Measurements from ENCODE around the gene DPP8.
"Not testable (repeated sequence)": the region's sequence is repeated elsewhere in the genome, so short reads cannot be mapped to it uniquely, and the experiment has no call there.

Gene DPP8

DNA sequence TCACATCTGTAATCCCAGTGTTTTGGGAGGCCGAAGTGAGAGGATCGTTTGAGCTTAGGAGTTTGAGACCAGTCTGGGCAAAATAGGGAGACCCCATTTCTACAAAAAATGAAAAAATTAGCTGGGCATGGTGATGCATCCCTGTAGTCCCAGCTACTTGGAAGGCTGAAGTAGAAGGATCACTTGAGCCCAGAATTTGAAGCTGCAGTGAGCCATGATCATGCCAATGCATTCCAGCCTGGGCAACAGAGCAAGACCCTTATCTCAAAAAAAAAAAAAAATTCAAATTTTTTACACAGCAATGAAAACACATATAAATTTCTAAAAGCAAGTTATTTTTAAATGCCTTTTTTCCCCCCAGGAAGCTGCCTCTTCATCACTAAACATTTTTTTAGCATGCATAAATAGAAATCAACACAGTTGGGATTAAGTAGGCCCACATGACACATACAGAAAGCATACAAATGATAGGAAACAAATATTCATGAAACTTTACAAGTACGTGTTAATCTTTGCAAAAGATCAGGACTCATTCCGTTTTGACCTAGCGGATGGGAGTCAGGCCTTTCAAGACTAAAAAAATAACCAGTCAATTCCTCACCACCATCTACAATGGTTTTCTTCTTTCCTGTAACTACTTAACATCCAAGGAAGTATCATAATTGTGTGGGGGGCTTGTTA is 49.1 kb downstream of the DPP8 start:
- H3K27ac ChIP-seq (ENCODE audit: low read depth, low read length): no peak overlapping the region
- H3K9me3 ChIP-seq (ENCODE audit: control insufficient read depth, insufficient read depth, low read depth, low read length): no peaks in the 10 kb centered on the region
- H3K9ac ChIP-seq (ENCODE audit: low read length): no peak overlapping the region
- H3K27me3 ChIP-seq (ENCODE audit: control insufficient read depth, insufficient read depth, low read length): no peaks in the 10 kb centered on the region
- H3K4me1 ChIP-seq (ENCODE audit: control insufficient read depth, insufficient read depth, low read length): no peaks in the 10 kb centered on the region
- H3K4me3 ChIP-seq (ENCODE audit: low read depth, low read length): no peak overlapping the region
- H3K36me3 ChIP-seq (ENCODE audit: control insufficient read depth, insufficient read depth, low read length): peaks cover 82% of the 10 kb centered on the region

GRCh38 chr15:65466901-65467300 is 50.6 kb downstream of the DPP8 start:
- H3K27me3 ChIP-seq (ENCODE audit: control insufficient read depth, insufficient read depth, low read length): no peaks in the 10 kb centered on the region
- no peaks in the 10 kb centered on the region for H3K9me3 ChIP-seq (ENCODE audit: control insufficient read depth, insufficient read depth, low read depth, low read length)
- H3K36me3 ChIP-seq (ENCODE audit: control insufficient read depth, insufficient read depth, low read length): peaks cover 80% of the 10 kb centered on the region
- no peaks in the 10 kb centered on the region for H3K4me1 ChIP-seq (ENCODE audit: control insufficient read depth, insufficient read depth, low read length)
- no peak overlapping the region for H3K4me3 ChIP-seq (ENCODE audit: low read depth, low read length)
- H3K27ac ChIP-seq (ENCODE audit: low read depth, low read length): no peak overlapping the region
- no peak overlapping the region for H3K9ac ChIP-seq (ENCODE audit: low read length)

DNA sequence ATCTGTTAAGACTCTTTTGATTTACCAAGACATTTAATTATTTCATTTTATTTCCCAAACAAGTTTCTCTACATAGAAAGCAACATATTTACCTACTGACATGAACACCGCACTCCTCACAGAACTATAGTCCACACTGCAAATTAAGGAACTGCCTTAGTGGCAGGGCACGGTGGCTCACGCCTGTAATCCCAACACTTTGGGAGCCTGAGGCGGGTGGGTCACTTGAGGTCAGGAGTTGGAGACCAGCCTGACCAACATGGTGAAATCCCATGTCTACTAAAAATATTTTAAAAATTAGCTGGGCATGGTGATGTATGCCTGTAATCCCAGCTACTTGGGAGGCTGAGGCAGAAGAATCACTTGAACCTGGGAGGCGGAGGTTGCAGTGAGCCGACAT is 54.4 kb downstream of the DPP8 start:
- H3K27me3 ChIP-seq (ENCODE audit: control insufficient read depth, insufficient read depth, low read length); H3K9ac ChIP-seq (ENCODE audit: low read length); H3K27ac ChIP-seq (ENCODE audit: low read depth, low read length); H3K4me3 ChIP-seq (ENCODE audit: low read depth, low read length); H3K9me3 ChIP-seq (ENCODE audit: control insufficient read depth, insufficient read depth, low read depth, low read length); H3K4me1 ChIP-seq (ENCODE audit: control insufficient read depth, insufficient read depth, low read length): not testable (repeated sequence)
- peaks cover 93% of the 10 kb centered on the region for H3K36me3 ChIP-seq (ENCODE audit: control insufficient read depth, insufficient read depth, low read length)

DNA sequence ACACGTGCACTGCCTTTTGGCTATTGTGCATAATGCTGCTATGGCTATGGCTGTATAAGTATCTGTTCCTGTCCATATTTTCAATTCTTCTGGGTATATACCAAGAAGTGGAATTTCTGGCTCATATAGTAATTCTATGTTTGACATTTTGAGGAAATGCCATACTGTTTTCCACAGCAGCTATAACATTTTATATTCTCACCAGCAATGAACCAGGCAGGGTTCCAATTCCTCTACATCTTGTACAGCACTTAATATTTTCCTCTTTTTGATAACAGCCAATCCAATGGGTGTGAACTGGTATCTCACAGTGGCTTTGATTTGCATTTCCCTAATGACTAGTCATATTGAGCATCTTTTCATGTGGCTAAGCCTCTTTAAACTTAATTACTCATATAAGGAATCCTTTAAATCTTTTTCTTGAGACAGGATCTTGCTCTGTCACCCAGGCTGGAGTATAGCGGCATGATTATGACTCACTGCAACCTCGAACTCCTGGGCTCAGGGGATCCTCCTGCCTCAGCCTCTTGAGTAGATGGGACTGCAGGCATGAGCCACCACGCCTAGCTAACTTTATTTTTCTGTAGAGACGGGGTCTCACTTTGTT is 56.6 kb downstream of the DPP8 start:
- Histone ChIP-seq H3K4me1 (ENCODE audit: control insufficient read depth, insufficient read depth, low read length) (no peaks in the 10 kb centered on the region), H3K9ac (ENCODE audit: low read length) (no peak overlapping the region), H3K36me3 (ENCODE audit: control insufficient read depth, insufficient read depth, low read length) (peaks cover 90% of the 10 kb centered on the region), H3K27ac (ENCODE audit: low read depth, low read length) (no peak overlapping the region), H3K27me3 (ENCODE audit: control insufficient read depth, insufficient read depth, low read length) (no peaks in the 10 kb centered on the region), H3K9me3 (ENCODE audit: control insufficient read depth, insufficient read depth, low read depth, low read length) (no peaks in the 10 kb centered on the region), H3K4me3 (ENCODE audit: low read depth, low read length) (no peak overlapping the region)

GRCh38 chr15:65455256-65455655 is 62.2 kb downstream of the DPP8 start:
- H3K9ac ChIP-seq (ENCODE audit: low read length); H3K4me3 ChIP-seq (ENCODE audit: low read depth, low read length); H3K4me1 ChIP-seq (ENCODE audit: control insufficient read depth, insufficient read depth, low read length); H3K9me3 ChIP-seq (ENCODE audit: control insufficient read depth, insufficient read depth, low read depth, low read length); H3K27ac ChIP-seq (ENCODE audit: low read depth, low read length); H3K27me3 ChIP-seq (ENCODE audit: control insufficient read depth, insufficient read depth, low read length): not testable (repeated sequence)
- H3K36me3 ChIP-seq (ENCODE audit: control insufficient read depth, insufficient read depth, low read length): peaks cover 84% of the 10 kb centered on the region

- Histone ChIP-seq H3K9ac (ENCODE audit: low read length) (no peak overlapping the region), H3K36me3 (ENCODE audit: control insufficient read depth, insufficient read depth, low read length) (peaks cover 68% of the 10 kb centered on the region), H3K27ac (ENCODE audit: low read depth, low read length) (no peak overlapping the region), H3K9me3 (ENCODE audit: control insufficient read depth, insufficient read depth, low read depth, low read length) (no peaks in the 10 kb centered on the region), H3K4me3 (ENCODE audit: low read depth, low read length) (no peak overlapping the region), H3K4me1 (ENCODE audit: control insufficient read depth, insufficient read depth, low read length) (no peaks in the 10 kb centered on the region), H3K27me3 (ENCODE audit: control insufficient read depth, insufficient read depth, low read length) (no peaks in the 10 kb centered on the region)
Measured at GRCh38 chr15:65451989-65452388, 65.5 kb downstream of the DPP8 start.

GRCh38 chr15:65450556-65450955 is 66.9 kb downstream of the DPP8 start:
- Histone ChIP-seq H3K36me3 (ENCODE audit: control insufficient read depth, insufficient read depth, low read length) (peaks cover 66% of the 10 kb centered on the region), H3K4me1 (ENCODE audit: control insufficient read depth, insufficient read depth, low read length) (no peaks in the 10 kb centered on the region), H3K4me3 (ENCODE audit: low read depth, low read length) (no peak overlapping the region), H3K27me3 (ENCODE audit: control insufficient read depth, insufficient read depth, low read length) (no peaks in the 10 kb centered on the region), H3K27ac (ENCODE audit: low read depth, low read length) (no peak overlapping the region), H3K9ac (ENCODE audit: low read length) (no peak overlapping the region), H3K9me3 (ENCODE audit: control insufficient read depth, insufficient read depth, low read depth, low read length) (no peaks in the 10 kb centered on the region)

DNA sequence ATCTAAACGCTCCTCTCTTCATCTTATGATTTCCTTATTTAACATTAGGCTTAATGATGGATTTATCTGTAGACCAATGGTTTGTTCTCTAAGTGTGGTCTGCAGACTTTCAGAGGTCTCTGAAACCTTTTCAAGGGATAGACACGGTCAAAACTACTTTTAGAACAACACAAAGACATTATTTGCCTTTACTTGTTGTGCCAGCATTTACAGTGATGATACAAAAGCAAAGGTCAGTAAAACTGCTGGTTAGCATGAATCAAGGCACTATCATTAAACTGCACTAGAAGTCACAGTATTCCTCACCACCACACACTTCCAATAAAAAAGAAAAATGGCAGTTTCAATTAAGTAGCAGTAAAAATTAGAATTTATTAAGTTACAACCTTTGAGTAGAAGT is 70.3 kb downstream of the DPP8 start:
- Histone ChIP-seq H3K4me3 (ENCODE audit: low read depth, low read length) (no peak overlapping the region), H3K9ac (ENCODE audit: low read length) (no peak overlapping the region), H3K27ac (ENCODE audit: low read depth, low read length) (no peak overlapping the region), H3K9me3 (ENCODE audit: control insufficient read depth, insufficient read depth, low read depth, low read length) (no peaks in the 10 kb centered on the region), H3K27me3 (ENCODE audit: control insufficient read depth, insufficient read depth, low read length) (no peaks in the 10 kb centered on the region), H3K4me1 (ENCODE audit: control insufficient read depth, insufficient read depth, low read length) (no peaks in the 10 kb centered on the region), H3K36me3 (ENCODE audit: control insufficient read depth, insufficient read depth, low read length) (peaks cover 53% of the 10 kb centered on the region)

- Histone ChIP-seq H3K4me1 (ENCODE audit: control insufficient read depth, insufficient read depth, low read length) (peaks cover 5% of the 10 kb centered on the region), H3K9me3 (ENCODE audit: control insufficient read depth, insufficient read depth, low read depth, low read length) (no peaks in the 10 kb centered on the region), H3K27me3 (ENCODE audit: control insufficient read depth, insufficient read depth, low read length) (no peaks in the 10 kb centered on the region), H3K9ac (ENCODE audit: low read length) (no peak overlapping the region), H3K4me3 (ENCODE audit: low read depth, low read length) (no peak overlapping the region), H3K36me3 (ENCODE audit: control insufficient read depth, insufficient read depth, low read length) (no peaks in the 10 kb centered on the region), H3K27ac (ENCODE audit: low read depth, low read length) (no peak overlapping the region)
Measured at GRCh38 chr15:65434201-65434600, 83.3 kb downstream of the DPP8 start.

GRCh38 chr15:65431731-65432130 is 85.8 kb downstream of the DPP8 start:
- H3K4me3 ChIP-seq (ENCODE audit: low read depth, low read length): no peak overlapping the region
- no peak overlapping the region for H3K27ac ChIP-seq (ENCODE audit: low read depth, low read length)
- H3K27me3 ChIP-seq (ENCODE audit: control insufficient read depth, insufficient read depth, low read length): no peaks in the 10 kb centered on the region
- no peaks in the 10 kb centered on the region for H3K36me3 ChIP-seq (ENCODE audit: control insufficient read depth, insufficient read depth, low read length)
- no peak overlapping the region for H3K9ac ChIP-seq (ENCODE audit: low read length)
- peaks cover 5% of the 10 kb centered on the region for H3K4me1 ChIP-seq (ENCODE audit: control insufficient read depth, insufficient read depth, low read length)
- H3K9me3 ChIP-seq (ENCODE audit: control insufficient read depth, insufficient read depth, low read depth, low read length): no peaks in the 10 kb centered on the region

DNA sequence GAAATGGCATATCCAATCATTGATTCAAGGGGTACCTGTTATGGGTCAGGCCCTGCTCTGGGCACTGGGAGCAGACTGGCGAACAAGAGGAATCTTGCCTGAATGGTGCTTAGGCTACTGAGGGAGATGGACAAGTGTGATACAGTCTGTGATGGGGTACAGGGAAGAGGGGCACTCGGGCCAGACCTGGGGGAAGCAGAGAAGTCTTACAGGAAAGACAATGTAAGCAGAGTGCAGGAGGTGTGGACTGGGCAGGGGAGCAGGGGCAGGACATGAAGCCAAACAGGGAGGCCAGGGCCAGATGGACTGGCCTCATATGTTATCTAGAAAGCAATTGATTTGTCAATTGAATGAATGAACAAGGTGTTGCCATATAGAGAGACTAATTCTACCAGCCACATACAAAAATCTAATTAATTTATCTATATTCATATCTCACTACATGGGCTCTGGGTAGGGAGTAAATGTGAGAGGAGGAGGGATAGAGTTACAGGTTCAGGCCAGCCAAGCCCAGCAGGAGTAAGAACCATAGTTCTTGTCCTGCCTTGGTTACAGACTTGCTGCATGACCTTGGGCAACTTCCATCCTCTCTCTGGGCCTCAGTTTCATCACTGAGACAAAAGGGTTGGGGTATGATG is 91.2 kb downstream of the DPP8 start:
- no peak overlapping the region for H3K27ac ChIP-seq (ENCODE audit: low read depth, low read length)
- no peak overlapping the region for H3K9ac ChIP-seq (ENCODE audit: low read length)
- peaks cover 19% of the 10 kb centered on the region for H3K4me1 ChIP-seq (ENCODE audit: control insufficient read depth, insufficient read depth, low read length)
- peaks cover 15% of the 10 kb centered on the region; the same call in 1 of the 2 replicates for H3K27me3 ChIP-seq (ENCODE audit: control insufficient read depth, insufficient read depth, low read length)
- no peaks in the 10 kb centered on the region for H3K36me3 ChIP-seq (ENCODE audit: control insufficient read depth, insufficient read depth, low read length)
- H3K9me3 ChIP-seq (ENCODE audit: control insufficient read depth, insufficient read depth, low read depth, low read length): no peaks in the 10 kb centered on the region
- no peak overlapping the region for H3K4me3 ChIP-seq (ENCODE audit: low read depth, low read length)

Data from HUES6 (cell line).